GM10266 (cell line): ENCODE measurements around the gene GP1BA.
A peak's percentile ranks its signal among the peaks of the same experiment; 100 is the strongest.

Experiments used
- DNase-seq: peaks from one replicate; pipeline ENCODE4 v3.0.0; 2012; ENCODE audit errors: extremely low spot score
- TF ChIP-seq, protein P1 (sequence below): IDR thresholded peaks from 2 replicates; pipeline ENCODE4 v1.5.1; 2012; ENCODE audit warnings: mild to moderate bottlenecking, low read depth; ENCODE audit not compliant: control insufficient read depth, insufficient read depth; ENCODE audit errors: missing control alignments

GP1BA gene

DNA sequence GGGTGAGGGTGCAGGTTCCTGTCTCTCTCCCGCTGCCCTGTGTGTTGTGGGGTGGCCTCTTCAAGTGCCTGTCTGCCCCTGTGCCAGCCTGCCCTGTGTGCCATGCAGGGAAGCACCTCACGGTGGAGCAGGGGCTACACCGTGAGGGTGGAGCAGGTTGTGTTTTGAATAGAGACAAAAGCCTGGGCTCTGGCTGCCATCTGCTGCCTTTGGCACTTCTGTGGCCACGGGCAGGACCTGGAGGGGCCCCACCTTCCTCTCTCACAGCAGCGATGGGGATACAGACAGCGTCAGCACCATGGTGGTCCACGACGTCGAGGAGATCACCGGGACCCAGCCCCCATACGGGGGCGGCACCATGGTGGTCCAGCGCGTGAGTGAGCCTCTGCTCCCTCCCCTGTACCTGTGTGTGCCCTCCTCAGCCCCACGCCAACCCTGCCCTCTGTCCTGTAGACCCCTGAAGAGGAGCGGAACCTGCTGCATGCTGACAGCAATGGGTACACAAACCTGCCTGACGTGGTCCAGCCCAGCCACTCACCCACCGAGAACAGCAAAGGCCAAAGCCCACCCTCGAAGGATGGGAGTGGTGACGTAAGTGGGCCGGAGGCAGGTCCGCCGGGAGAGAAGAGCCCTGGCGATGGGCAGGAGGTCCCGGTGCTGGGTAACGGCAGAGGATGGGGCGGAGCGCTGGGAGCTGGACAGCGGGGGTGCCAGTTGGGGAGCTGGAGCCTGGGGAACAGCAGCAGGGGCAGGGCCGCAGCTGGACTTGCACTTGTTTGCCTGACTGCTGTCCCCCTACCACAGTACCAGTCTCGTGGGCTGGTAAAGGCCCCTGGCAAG lies 38.1 kb upstream of the GP1BA start:
- TF ChIP-seq, protein P1, sequence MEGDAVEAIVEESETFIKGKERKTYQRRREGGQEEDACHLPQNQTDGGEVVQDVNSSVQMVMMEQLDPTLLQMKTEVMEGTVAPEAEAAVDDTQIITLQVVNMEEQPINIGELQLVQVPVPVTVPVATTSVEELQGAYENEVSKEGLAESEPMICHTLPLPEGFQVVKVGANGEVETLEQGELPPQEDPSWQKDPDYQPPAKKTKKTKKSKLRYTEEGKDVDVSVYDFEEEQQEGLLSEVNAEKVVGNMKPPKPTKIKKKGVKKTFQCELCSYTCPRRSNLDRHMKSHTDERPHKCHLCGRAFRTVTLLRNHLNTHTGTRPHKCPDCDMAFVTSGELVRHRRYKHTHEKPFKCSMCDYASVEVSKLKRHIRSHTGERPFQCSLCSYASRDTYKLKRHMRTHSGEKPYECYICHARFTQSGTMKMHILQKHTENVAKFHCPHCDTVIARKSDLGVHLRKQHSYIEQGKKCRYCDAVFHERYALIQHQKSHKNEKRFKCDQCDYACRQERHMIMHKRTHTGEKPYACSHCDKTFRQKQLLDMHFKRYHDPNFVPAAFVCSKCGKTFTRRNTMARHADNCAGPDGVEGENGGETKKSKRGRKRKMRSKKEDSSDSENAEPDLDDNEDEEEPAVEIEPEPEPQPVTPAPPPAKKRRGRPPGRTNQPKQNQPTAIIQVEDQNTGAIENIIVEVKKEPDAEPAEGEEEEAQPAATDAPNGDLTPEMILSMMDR, result no peak

DNA sequence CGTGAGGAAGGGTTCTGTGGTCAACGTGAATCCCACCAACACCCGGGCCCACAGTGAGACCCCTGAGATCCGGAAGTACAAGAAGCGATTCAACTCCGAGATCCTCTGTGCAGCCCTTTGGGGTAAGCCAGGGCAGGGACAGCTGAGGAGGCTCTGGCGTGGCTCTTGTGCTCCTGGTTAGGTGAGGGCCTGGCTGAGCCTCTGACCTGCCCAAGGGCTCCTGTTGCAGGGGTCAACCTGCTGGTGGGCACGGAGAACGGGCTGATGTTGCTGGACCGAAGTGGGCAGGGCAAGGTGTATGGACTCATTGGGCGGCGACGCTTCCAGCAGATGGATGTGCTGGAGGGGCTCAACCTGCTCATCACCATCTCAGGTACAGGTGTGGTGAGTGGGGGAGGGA lies 37.0 kb upstream of the GP1BA start:
- DNase-seq, result peak; percentile 8

More for the DNA sequence above, 38.1 kb upstream of the GP1BA start:
- peak; percentile 8 for DNase-seq

DNA sequence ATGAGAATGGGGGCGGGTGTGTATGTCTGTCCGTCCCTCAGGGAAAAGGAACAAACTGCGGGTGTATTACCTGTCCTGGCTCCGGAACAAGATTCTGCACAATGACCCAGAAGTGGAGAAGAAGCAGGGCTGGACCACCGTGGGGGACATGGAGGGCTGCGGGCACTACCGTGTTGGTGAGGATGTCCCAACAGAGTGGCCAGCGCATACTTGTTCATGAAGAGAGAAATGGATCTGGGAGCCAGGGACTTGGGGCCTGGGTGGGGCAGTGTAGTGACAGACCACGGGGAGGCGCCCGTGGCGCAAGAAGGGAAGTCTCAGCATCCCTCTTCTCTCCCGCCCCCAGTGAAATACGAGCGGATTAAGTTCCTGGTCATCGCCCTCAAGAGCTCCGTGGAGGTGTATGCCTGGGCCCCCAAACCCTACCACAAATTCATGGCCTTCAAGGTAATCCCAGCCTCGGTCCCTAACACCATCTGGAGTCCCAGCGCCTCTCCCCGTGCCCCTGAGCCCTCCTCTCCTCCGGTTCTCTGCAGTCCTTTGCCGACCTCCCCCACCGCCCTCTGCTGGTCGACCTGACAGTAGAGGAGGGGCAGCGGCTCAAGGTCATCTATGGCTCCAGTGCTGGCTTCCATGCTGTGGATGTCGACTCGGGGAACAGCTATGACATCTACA lies 36.3 kb upstream of the GP1BA start:
- TF ChIP-seq, protein P1, result no peak
- DNase-seq, result peak; percentile 12

More for the DNA sequence above, 37.0 kb upstream of the GP1BA start:
- TF ChIP-seq, protein P1, result no peak

DNA sequence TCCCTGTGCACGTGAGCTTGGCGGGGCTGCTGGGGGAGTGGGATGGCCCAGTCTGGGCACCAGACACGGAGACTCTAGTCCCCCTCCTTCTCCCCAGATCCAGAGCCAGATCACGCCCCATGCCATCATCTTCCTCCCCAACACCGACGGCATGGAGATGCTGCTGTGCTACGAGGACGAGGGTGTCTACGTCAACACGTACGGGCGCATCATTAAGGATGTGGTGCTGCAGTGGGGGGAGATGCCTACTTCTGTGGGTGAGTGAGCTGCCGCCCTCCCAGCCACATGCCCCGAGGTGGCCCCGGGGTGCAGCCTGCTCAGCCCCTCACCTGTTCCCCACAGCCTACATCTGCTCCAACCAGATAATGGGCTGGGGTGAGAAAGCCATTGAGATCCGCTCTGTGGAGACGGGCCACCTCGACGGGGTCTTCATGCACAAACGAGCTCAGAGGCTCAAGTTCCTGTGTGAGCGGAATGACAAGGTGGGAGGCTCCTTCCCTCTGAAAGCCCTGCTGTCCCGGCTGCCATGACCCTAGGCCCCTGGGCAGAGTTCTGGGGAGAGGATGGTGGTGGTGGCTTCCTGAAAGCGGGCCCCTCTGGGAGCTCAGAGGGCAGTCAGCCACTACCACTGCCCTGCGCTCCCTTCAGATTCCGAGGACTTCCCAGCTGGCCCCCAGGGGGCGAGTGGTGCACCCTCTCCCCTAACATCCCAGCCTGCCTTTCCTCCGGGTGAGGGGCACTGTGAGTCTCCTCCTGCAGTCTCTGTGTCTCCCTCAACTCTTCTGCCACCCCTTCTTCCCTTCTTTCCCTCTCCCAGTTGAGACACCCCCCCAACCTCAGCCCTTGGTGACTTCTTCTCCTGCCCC lies 35.5 kb upstream of the GP1BA start:
- TF ChIP-seq, protein P1, result no peak
- peak; percentile 8 for DNase-seq

DNA sequence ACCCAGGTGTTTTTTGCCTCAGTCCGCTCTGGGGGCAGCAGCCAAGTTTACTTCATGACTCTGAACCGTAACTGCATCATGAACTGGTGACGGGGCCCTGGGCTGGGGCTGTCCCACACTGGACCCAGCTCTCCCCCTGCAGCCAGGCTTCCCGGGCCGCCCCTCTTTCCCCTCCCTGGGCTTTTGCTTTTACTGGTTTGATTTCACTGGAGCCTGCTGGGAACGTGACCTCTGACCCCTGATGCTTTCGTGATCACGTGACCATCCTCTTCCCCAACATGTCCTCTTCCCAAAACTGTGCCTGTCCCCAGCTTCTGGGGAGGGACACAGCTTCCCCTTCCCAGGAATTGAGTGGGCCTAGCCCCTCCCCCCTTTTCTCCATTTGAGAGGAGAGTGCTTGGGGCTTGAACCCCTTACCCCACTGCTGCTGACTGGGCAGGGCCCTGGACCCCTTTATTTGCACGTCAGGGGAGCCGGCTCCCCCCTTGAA lies 34.8 kb upstream of the GP1BA start:
- TF ChIP-seq, protein P1, result no peak
- no peak for DNase-seq

DNA sequence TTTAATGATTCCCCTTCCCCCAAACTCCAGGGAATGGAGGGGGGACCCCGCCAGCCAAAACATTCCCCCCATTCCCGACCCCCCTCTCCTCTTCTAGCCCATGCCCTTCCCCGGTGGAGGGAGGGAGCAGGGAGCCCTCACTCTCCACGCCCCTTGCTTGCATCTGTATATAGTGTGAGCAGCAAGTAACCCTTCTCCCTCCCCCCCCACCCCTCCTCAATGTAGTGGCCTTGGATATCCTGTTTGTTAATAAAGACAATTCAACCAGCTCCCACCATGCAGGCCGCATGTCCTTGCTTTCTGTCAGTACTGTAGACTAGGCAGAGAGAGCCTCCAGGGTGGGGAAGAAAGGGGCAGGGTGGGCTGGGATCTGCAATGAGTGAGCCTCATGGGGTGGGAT lies 34.3 kb upstream of the GP1BA start:
- DNase-seq, result no peak
- TF ChIP-seq, protein P1, result no peak

DNA sequence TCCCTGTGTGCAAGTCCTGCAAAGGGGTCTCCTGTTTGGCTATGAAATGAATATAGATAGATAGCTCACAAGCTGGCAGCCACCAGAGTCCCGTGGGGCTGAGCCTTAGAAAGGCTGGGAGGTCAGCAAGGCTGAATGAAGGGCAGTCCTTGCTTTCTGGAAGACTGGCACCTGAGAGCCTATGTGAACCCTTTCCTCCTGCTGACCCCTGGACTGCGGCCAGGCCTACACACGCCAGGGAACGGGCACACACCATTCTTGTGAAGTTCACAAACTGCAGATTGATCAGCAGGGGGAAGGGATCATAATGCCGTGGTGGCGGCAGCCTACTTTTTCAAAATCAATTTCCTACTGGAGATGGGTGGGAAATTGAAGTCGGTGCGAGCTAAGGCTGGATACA lies 33.7 kb upstream of the GP1BA start:
- TF ChIP-seq, protein P1, result no peak
- DNase-seq, result peak; percentile 10
